ENCODE data around the gene COMMD3. TPM values are rescaled to one million over a fixed set of nuclear protein-coding genes. Genes with fewer than 3 reads are reported as not detected.

COMMD3 gene
- polyA plus RNA-seq, 3 donors: 44.9 to 140 (median 138) TPM

DNA sequence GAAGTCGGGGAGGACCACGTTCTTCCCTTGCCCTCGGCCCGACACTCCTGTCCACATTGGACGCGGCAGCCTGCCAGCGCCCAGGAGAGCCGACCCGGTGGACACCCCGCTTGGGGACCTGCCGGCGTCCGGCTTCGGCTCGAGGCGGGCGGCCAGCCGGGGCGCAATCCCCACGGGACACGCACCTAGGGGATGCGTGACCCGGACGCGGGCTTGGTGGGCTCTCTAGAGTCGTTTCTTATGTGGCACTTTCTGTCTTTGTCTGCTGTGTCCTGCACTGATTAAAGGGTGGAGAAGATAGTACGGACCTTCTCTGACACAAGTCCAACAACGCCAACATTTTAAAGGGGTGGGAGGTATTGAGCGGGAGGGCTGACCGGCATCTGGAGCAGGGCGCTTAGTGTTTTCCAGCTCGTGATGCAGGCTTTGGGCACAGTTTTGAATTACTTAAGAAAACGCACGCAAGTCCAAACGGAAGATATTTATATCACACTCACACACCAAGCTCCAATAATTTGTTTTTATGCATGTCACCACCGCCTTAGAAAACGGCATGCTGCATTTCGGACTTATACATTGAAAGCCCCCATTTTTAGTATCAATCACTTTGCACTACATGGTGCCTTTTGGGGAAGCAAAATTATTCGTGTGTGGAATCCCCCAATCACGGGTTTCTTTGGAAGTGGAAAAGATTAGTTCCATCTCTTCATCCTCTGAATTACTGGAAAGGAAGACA is 25.2 kb downstream of the COMMD3 start:
- Mint-ChIP-seq H3K27ac (peak overlapping the region in 6 of 7 donors; percentile 51 to 71 (median 62)), H3K27me3 (ENCODE audit: low read depth in 3 of 3) (peaks cover 84 to 93% (median 85%) of the 10 kb centered on the region in 3 donors), H3K4me1 (peaks cover 42% of the 10 kb centered on the region), H3K9me3 (peaks cover 3 to 36% (median 25%) of the 10 kb centered on the region in 7 donors), H3K4me3 (peak overlapping the region; percentile 79 to 94), H3K36me3 (peaks cover 2 to 21% of the 10 kb centered on the region in 2 donors)
- Histone ChIP-seq H3K9ac (ENCODE audit: insufficient read depth, low read length, poor library complexity, severe bottlenecking) (peak overlapping the region; percentile 92), H3K4me3 (replicated peaks in 1 of 3; ENCODE audit: low read depth in 2 of 3, low read length in 3 of 3) (peak overlapping the region; percentile 50 to 87 (median 76)), H4K20me1 (ENCODE audit: insufficient read depth, low read length) (no peaks in the 10 kb centered on the region), H3K4me2 (replicated peaks; ENCODE audit: extremely low read depth, low read length, poor library complexity, severe bottlenecking) (peak overlapping the region; percentile 78), H3K79me2 (ENCODE audit: insufficient read depth, low read length) (no peaks in the 10 kb centered on the region), H3K4me1 (ENCODE audit: control insufficient read depth in 1 of 2, insufficient read depth in 2 of 2, low read length in 2 of 2) (peaks cover 28 to 37% of the 10 kb centered on the region in 2 donors), H3K9me3 (replicated peaks in 1 of 2; ENCODE audit: control insufficient read depth in 1 of 2, insufficient read depth in 1 of 2, low read length in 2 of 2) (peaks cover 4 to 49% of the 10 kb centered on the region in 2 donors), H2AFZ (ENCODE audit: insufficient read depth, low read depth, low read length, poor library complexity, severe bottlenecking) (peak overlapping the region; percentile 89), H3K27ac (ENCODE audit: low read depth in 1 of 2, low read length in 2 of 2) (peak overlapping the region in 1 of 2 donors; percentile 80), H3K27me3 (ENCODE audit: control insufficient read depth in 2 of 2, insufficient read depth in 2 of 2, low read length in 2 of 2) (peaks cover 80 to 90% of the 10 kb centered on the region in 2 donors), H3K36me3 (replicated peaks in 1 of 2; ENCODE audit: control insufficient read depth in 1 of 2, insufficient read depth in 2 of 2, low read length in 2 of 2) (no peaks in the 10 kb centered on the region)
- DNase-seq: peak in 1 of 3 donors; percentile 38
- TF ChIP-seq, protein P1, sequence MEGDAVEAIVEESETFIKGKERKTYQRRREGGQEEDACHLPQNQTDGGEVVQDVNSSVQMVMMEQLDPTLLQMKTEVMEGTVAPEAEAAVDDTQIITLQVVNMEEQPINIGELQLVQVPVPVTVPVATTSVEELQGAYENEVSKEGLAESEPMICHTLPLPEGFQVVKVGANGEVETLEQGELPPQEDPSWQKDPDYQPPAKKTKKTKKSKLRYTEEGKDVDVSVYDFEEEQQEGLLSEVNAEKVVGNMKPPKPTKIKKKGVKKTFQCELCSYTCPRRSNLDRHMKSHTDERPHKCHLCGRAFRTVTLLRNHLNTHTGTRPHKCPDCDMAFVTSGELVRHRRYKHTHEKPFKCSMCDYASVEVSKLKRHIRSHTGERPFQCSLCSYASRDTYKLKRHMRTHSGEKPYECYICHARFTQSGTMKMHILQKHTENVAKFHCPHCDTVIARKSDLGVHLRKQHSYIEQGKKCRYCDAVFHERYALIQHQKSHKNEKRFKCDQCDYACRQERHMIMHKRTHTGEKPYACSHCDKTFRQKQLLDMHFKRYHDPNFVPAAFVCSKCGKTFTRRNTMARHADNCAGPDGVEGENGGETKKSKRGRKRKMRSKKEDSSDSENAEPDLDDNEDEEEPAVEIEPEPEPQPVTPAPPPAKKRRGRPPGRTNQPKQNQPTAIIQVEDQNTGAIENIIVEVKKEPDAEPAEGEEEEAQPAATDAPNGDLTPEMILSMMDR (IDR thresholded peaks at IDR 0.05): no peak
- intact Hi-C loops (cut with micrococcal nuclease): loop anchor here (10.0 kb wide), 3 partner anchors 93 to 827 kb away; partner anchors contain the start of gene DNAJC1 (in 1 of the 2)
- 1% methylated on average over 36 of the region's 40 CpGs for WGBS (ENCODE audit: insufficient coverage)

DNA sequence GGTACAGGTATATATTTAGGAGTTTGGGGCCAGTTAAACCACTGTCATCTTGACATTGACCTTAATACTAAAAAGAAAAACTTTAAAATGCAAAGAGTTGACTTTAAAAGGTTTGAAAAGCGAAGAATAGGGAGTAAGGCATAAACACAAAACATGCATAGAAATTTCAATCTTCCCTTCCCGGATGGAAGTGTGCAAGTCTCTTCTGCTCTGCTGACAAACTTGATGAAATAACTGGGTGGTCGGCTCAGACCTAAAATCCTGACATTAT is 25.7 kb downstream of the COMMD3 start:
- Histone ChIP-seq H3K27me3 (ENCODE audit: control insufficient read depth in 2 of 2, insufficient read depth in 2 of 2, low read length in 2 of 2) (peaks cover 80 to 90% of the 10 kb centered on the region in 2 donors), H4K20me1 (ENCODE audit: insufficient read depth, low read length) (no peaks in the 10 kb centered on the region), H3K27ac (ENCODE audit: low read depth in 1 of 2, low read length in 2 of 2) (no peak overlapping the region), H3K4me2 (replicated peaks; ENCODE audit: extremely low read depth, low read length, poor library complexity, severe bottlenecking) (peak overlapping the region; percentile 78), H3K4me3 (replicated peaks in 1 of 3; ENCODE audit: low read depth in 2 of 3, low read length in 3 of 3) (peak overlapping the region in 1 of 3 experiments; percentile 76), H3K4me1 (ENCODE audit: control insufficient read depth in 1 of 2, insufficient read depth in 2 of 2, low read length in 2 of 2) (peaks cover 23 to 32% of the 10 kb centered on the region in 2 donors), H3K9ac (ENCODE audit: insufficient read depth, low read length, poor library complexity, severe bottlenecking) (no peak overlapping the region), H2AFZ (ENCODE audit: insufficient read depth, low read depth, low read length, poor library complexity, severe bottlenecking) (no peak overlapping the region), H3K79me2 (ENCODE audit: insufficient read depth, low read length) (no peaks in the 10 kb centered on the region), H3K36me3 (replicated peaks in 1 of 2; ENCODE audit: control insufficient read depth in 1 of 2, insufficient read depth in 2 of 2, low read length in 2 of 2) (no peaks in the 10 kb centered on the region), H3K9me3 (replicated peaks in 1 of 2; ENCODE audit: control insufficient read depth in 1 of 2, insufficient read depth in 1 of 2, low read length in 2 of 2) (peaks cover 4 to 46% of the 10 kb centered on the region in 2 donors)
- intact Hi-C loops (cut with micrococcal nuclease): loop anchor here (10.0 kb wide), 3 partner anchors 93 to 827 kb away; partner anchors contain the start of gene DNAJC1 (in 1 of the 2)
- Mint-ChIP-seq H3K9me3 (peaks cover 4 to 32% (median 22%) of the 10 kb centered on the region in 7 donors), H3K27ac (no peak overlapping the region), H3K27me3 (ENCODE audit: low read depth in 3 of 3) (peaks cover 84 to 92% (median 85%) of the 10 kb centered on the region in 3 donors), H3K4me3 (peak overlapping the region in 1 of 2 donors; percentile 94), H3K36me3 (peaks cover 2 to 23% of the 10 kb centered on the region in 2 donors), H3K4me1 (peaks cover 38% of the 10 kb centered on the region)
- no peak for DNase-seq
- TF ChIP-seq, protein P1 (IDR thresholded peaks at IDR 0.05): no peak
- no CpG with 5 or more reads among the region's 3 CpGs for WGBS (ENCODE audit: insufficient coverage)
